ENCODE data around the gene GEN1.

GEN1 gene

GRCh38 chr2:17735864-17736263 is 18.1 kb upstream of the GEN1 start:
- no peak for DNase-seq (ENCODE audit: low spot score)
- ChIA-PET CTCF (interaction anchor here (0.6 to 1.2 kb wide), 2 partner anchors 16 to 21 kb away, joined by 4 to 6 read pairs; no protein-coding TSS in a partner anchor), POLR2A (ENCODE audit: low non-redundant PET) (no interaction called here)
- TF ChIP-seq, protein P1, sequence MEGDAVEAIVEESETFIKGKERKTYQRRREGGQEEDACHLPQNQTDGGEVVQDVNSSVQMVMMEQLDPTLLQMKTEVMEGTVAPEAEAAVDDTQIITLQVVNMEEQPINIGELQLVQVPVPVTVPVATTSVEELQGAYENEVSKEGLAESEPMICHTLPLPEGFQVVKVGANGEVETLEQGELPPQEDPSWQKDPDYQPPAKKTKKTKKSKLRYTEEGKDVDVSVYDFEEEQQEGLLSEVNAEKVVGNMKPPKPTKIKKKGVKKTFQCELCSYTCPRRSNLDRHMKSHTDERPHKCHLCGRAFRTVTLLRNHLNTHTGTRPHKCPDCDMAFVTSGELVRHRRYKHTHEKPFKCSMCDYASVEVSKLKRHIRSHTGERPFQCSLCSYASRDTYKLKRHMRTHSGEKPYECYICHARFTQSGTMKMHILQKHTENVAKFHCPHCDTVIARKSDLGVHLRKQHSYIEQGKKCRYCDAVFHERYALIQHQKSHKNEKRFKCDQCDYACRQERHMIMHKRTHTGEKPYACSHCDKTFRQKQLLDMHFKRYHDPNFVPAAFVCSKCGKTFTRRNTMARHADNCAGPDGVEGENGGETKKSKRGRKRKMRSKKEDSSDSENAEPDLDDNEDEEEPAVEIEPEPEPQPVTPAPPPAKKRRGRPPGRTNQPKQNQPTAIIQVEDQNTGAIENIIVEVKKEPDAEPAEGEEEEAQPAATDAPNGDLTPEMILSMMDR (conservative IDR thresholded peaks at IDR 0.05; ENCODE audit: low read depth), result no peak
- H3K27ac ChIP-seq, result no peak overlapping the region

DNA sequence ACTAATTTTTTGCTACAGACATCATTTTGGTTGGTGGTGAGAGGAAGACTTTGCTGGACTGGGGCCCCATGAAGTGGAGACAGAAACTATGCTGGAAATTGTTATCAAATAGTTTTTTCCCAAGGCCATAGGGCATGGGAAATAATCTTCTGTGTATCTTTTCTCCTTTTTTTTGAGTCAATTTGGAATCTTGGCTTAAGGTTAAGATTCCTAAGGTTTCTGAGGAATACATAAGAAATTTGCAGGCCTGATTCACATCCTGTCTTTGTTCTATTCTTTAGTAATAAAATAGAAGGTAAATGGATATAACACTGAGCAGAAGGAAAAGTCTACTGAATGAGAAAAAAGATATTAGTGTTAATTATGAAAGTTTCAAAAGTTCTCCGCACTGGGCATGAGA is 16.9 kb upstream of the GEN1 start:
- H3K27ac ChIP-seq, result no peak overlapping the region
- TF ChIP-seq, protein P1 (conservative IDR thresholded peaks at IDR 0.05; ENCODE audit: low read depth), result no peak
- no peak for DNase-seq (ENCODE audit: low spot score)
- CTCF ChIA-PET, result interaction anchor here (0.6 to 1.2 kb wide), 3 partner anchors 17 to 539 kb away, joined by 3 to 6 read pairs (median 3); no protein-coding TSS in a partner anchor
- POLR2A ChIA-PET (ENCODE audit: low non-redundant PET), result no interaction called here

DNA sequence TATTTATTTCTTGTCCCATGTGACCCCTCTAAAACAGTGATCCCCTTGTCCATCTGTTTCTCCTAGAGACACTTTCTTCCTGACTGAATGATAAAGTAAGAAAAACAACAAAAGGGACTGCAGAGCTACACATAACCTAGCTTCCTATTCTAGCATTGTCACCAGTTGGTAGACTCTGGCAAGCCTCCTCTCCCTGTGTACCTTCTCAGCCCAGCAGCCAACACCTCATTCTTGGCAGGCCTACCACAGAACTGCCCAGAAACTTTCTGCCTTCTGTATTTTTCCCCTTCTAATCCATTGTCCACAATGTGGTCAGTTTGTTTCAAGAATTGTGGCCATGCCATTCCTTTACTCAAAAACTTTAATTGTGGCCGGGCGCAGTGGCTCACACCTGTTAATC is 13.7 kb upstream of the GEN1 start:
- ChIA-PET CTCF (no interaction called here), POLR2A (ENCODE audit: low non-redundant PET) (no interaction called here)
- TF ChIP-seq, protein P1 (conservative IDR thresholded peaks at IDR 0.05; ENCODE audit: low read depth), result no peak
- DNase-seq (ENCODE audit: low spot score), result no peak
- H3K27ac ChIP-seq, result no peak overlapping the region

DNA sequence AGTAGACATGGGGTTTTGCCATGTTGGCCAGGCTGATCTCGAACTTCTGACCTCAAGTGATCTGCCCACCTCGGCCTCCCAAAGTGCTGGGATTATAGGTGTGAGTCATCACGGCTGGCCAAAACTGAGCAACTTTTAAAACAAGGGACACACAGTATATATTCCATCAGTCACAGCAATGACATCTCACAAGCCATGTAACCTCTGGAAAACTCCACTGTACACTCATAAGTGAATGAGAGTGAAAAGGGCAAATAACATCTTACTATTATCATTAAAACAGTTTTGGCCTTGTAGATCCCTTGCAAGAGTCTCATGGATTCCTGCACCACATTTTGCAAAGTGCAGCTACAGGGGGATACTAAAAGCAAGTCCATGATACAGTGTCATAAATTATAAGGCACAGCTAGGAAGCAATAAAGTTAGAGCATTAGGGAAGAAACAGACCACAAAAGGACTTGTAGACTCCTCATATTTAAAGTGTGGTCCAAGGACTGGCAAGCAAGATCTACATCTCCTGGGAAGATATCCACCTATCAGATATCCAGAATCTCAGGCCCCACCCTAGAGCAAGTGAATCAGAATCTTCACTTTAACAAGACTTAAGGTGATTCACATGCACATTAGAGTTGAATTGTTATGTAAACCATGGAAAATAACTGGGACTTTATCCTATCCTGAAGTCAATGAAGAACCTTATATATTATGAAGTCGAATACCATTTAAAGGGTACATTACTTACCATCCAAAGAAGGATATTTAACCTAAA is 6.1 kb upstream of the GEN1 start:
- ChIA-PET CTCF (interaction anchor here (0.6 to 0.7 kb wide), 2 partner anchors 77 to 1735 kb away, joined by 3 to 4 read pairs; no protein-coding TSS in a partner anchor), POLR2A (ENCODE audit: low non-redundant PET) (no interaction called here)
- H3K27ac ChIP-seq, result no peak overlapping the region
- TF ChIP-seq, protein P1 (conservative IDR thresholded peaks at IDR 0.05; ENCODE audit: low read depth), result no peak
- peak; percentile 29 for DNase-seq (ENCODE audit: low spot score)

DNA sequence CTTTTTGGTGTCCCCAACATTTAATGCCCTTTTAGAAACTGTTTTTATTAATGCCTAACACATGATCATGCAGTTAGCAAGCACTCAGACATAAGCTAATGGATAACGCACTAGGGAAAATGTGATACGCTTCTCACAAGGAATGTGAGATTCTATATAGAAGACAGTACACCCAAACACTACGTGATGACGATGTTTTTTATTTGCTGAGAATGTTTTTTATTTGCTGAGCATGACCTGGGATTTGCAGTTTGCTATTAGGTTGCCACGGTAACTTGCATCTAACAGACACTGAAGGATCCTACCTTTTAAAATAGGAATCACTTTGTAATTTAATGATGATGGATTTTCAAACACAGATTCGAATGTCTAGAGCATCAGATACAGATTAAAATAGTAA is 5.2 kb upstream of the GEN1 start:
- TF ChIP-seq, protein P1 (conservative IDR thresholded peaks at IDR 0.05; ENCODE audit: low read depth), result no peak
- ChIA-PET CTCF (no interaction called here), POLR2A (ENCODE audit: low non-redundant PET) (no interaction called here)
- no peak overlapping the region for H3K27ac ChIP-seq
- no peak for DNase-seq (ENCODE audit: low spot score)

DNA sequence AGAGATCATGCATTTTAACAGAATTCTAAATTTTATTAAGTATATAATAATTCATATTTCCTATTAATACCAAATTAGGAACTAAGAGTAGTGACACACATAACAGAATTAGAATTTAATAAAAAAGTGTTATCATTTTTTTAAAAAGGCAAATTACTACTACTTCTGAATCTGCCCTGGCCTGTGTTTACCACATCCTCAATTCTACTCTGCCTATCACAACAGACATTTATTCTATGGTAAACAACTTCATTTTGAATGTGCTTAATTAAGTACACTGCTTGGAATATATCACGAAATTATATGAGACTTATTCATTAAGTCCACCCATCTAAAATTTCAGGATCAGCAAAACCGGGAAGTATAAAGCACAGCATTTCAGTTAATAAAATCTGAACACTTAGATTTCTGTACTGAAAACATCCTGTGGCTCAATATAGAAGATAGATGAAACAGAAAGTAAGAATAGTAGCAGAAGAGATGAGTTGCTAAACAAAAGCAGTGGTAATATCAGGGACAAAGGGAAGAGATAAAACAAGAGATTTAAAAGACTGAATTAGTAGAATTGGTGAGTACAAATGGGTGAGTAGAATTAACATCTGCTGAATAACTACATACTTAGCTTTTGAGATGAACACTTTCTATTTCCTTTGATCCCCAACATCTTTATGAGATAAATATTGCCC is 4.0 kb upstream of the GEN1 start:
- TF ChIP-seq, protein P1 (conservative IDR thresholded peaks at IDR 0.05; ENCODE audit: low read depth), result no peak
- DNase-seq (ENCODE audit: low spot score), result no peak
- no peak overlapping the region for H3K27ac ChIP-seq
- CTCF ChIA-PET, result interaction anchor here (0.7 kb wide), 1 partner anchor 11 kb away, joined by 3 read pairs; no protein-coding TSS in a partner anchor
- POLR2A ChIA-PET (ENCODE audit: low non-redundant PET), result no interaction called here

All from RWPE1 (cell line).